Subcutaneous adipose tissue (tissue), 4 donors: ENCODE data around the gene MCM9. TPM values are rescaled to one million over a fixed set of nuclear protein-coding genes. Genes with fewer than 3 reads are reported as not detected.

Experiments used
- CTCF ChIP-seq: fragments of 450-650 bp; IDR thresholded peaks from one replicate; pipeline ENCODE4 v1.5.1; 2016; ENCODE audit warnings: low read depth, mild to moderate bottlenecking, control low read depth, antibody characterized with exemption, moderate library complexity
- total RNA-seq, 4 donors: library from RNA; depleted of rRNA; stranded (reverse); fragments of >200 nt; gene quantifications; one replicate each; pipeline ENCODE4 v1.1.0, GENCODE V29; 2016

The MCM9 gene
- 10 to 100 TPM; 14.1 to 26.4 (median 16.3) TPM for total RNA-seq

- TF ChIP-seq CTCF, result no peak
Measured at GRCh38 chr6:118934461-118935330, at the start of gene MCM9. Gene MCM9 (minus strand): TSS chr6:118935159. CDS start chr6:118931723, 3,436 bp downstream.

GRCh38 chr6:118984342-118984741 lies 49.4 kb upstream of the MCM9 start:
- no peak for TF ChIP-seq CTCF

GRCh38 chr6:118982575-118982911 lies 47.6 kb upstream of the MCM9 start:
- no peak for TF ChIP-seq CTCF

- no peak for TF ChIP-seq CTCF
Measured at GRCh38 chr6:118981884-118982574, 47.1 kb upstream of the MCM9 start.

GRCh38 chr6:118980063-118980462 lies 45.1 kb upstream of the MCM9 start:
- TF ChIP-seq CTCF, result no peak

GRCh38 chr6:118974790-118975189 lies 39.8 kb upstream of the MCM9 start:
- no peak for TF ChIP-seq CTCF

- TF ChIP-seq CTCF, result no peak
Measured at GRCh38 chr6:118971682-118972081, 36.7 kb upstream of the MCM9 start.
